Transverse colon (tissue), 3 donors: ENCODE measurements around the gene NT5C3B.

Experiments
- CTCF ChIP-seq, 5 experiments: fragments of 200-600 bp in 3 of 5; fragments of 450-650 bp in 2 of 5; sonication (generic) in 3 of 5; IDR thresholded peaks; 1 replicate in 2 of 5; 2 replicates in 3 of 5; pipeline ENCODE4 v1.5.1; 2016 to 2017; ENCODE audit warnings: antibody characterized with exemption in 5 of 5, inconsistent platforms in 3 of 5, mild to moderate bottlenecking in 2 of 5, moderate library complexity in 1 of 5
- EP300 ChIP-seq: sonication (generic); formaldehyde crosslinking; IDR thresholded peaks from one replicate; pipeline ENCODE4 v1.6.1; 2017; ENCODE audit warnings: antibody characterized with exemption, low read depth
- POLR2A ChIP-seq: fragments of 450-650 bp; IDR thresholded peaks from one replicate; pipeline ENCODE4 v1.6.1; 2016; ENCODE audit warnings: antibody characterized with exemption, mild to moderate bottlenecking, moderate library complexity

- no peak for TF ChIP-seq CTCF (IDR thresholded peaks at IDR 0.05)
- no peak for TF ChIP-seq POLR2A
- no peak for TF ChIP-seq EP300
Observed at GRCh38 chr17:41816637-41817320, 19.3 kb downstream of the NT5C3B start.
